NCI-H2081 (cell line): ENCODE data around the gene DMBT1.

Experiments
- DNase-seq, 2 experiments: peaks; one replicate each; lab custom pipeline; 2025; lab: John Stamatoyannopoulos, UW

Gene DMBT1

GRCh38 chr10:122672655-122673054 is 112.1 kb downstream of the DMBT1 start:
- no peak for DNase-seq

GRCh38 chr10:122673269-122673668 is 112.7 kb downstream of the DMBT1 start:
- DNase-seq = no peak

DNA sequence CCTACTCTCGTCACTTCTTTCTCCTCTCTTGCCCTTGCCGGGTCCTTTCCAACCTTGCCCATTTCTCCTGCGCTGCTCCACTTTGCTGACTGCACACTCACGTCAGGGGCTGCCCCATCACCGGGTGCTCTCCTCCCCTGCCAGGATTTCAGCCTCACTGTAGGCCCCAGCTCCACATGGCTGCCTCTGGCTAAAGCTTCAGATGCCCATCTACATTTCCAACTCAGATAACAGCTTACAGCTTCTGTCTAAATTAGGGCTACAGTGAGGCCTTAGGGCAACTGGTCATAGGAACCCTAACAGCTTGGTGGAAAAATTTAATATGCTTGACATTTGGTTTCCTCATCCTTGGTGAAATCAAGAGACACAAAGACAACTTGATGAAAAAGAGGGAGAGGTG is 113.2 kb downstream of the DMBT1 start:
- no peak for DNase-seq

DNA sequence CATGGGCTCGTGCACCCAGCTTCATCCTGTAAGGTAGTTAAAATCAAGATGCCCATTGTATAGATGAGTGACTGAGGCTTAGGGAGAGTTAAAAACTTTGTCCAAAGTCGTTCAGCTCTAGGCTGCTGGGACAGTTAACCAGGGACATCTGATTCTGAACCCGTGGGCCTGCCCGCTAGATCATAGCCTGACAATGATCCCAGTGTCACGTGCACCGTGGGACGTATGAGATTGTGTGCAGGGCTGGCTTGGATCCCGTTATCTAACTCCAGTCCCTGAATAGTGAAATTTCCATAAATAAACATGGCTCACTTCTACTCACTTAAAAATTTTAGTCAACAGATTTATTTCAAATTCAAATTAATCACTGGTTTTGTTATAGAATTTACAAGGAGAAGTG is 114.2 kb downstream of the DMBT1 start:
- DNase-seq = no peak

DNA sequence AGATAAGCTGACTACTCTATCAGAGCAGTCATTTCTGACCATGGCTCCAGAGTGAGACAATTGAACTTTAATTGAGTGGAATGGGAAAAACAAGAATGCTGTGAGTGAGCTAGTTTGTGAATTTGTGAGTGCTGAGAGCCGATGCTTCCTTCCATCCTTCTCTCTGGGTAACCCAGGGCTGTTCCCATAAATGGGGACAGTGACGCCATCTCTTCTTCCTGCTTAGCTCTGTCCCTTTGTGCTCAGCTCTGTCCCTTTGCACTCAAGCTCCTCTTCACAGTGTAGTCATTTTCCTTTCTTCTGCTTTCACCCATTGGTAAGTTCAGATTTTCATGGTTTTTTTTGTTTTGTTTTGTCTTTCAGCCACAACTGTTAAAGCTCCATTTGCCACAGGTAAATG is 114.7 kb downstream of the DMBT1 start:
- DNase-seq = no peak

DNA sequence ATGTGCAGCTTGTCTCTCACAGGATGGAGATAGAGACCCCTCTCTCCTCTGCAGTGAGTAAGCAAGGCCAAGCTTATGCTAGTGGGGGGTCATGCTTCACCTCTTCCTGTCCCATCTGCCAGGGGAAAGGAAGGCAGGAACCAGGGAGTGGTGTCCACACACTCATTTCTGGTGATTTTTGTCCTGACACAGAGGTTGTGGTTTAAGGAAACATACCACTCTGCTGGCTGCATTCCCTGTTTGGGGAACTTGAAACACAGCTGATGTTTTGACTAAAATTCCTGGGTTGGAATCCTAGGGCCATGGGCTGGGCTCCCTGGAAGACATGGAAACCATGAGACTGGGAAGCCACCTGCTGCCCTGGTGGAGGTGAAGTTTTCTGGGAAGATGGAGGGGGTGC is 117.7 kb downstream of the DMBT1 start:
- DNase-seq = no peak

DNA sequence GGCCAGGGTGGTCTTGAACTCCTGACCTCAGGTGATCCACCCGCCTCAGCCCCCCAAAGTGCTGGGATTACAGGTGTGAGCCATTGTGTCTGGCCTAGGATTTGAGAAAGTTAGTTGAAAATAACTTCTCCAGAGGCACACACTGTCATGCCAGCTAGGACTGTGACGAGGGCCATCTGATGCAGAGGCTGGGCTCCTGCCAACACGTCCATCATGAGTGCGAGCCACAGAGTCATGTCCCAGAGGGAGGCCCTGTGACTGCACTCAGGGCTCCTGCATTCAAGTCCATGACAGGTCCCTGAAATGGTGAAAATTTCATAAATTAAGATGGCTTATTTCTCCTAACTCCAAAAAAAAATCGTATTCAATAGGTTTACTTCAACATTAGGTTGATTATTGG is 122.0 kb downstream of the DMBT1 start:
- no peak for DNase-seq

- DNase-seq = no peak
Observed at GRCh38 chr10:122688293-122688989, 127.9 kb downstream of the DMBT1 start.

GRCh38 chr10:122689146-122689820 is 128.7 kb downstream of the DMBT1 start:
- no peak for DNase-seq

DNA sequence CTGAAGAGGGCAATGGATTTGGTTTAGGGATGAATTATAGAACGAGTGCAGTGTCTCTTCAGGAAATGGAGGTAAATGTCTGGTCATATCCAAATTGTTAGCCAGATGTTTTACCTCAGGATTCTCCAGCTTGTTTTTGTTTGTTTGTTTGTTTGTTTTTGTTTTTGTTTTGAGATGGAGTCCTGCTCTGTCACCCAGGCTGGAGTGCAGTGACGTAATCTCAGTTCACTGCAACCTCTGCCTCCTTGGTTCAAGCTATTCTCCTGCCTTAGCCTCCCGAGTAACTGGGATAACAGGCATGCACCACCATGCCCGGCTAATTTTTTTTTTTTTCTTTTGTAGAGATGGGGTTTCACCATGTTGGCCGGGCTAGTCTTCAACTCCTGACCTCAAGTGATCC is 132.2 kb downstream of the DMBT1 start:
- no peak for DNase-seq
